Stimulated activated CD4-positive, alpha-beta T cell treated with anti-CD3 and anti-CD28 coated beads, Interleukin-12 subunit alpha, Interleukin-12 subunit beta, amount 100 ng/mL, for 4 hours (primary cell): ENCODE measurements around the gene TMEM178A.
"Not testable (repeated sequence)": the region's sequence is repeated elsewhere in the genome, so short reads cannot be mapped to it uniquely, and the experiment has no call there.

Experiments
- DNase-seq: peaks from one replicate; pipeline ENCODE4 v3.0.0-alpha.2; 2020

Gene TMEM178A

DNA sequence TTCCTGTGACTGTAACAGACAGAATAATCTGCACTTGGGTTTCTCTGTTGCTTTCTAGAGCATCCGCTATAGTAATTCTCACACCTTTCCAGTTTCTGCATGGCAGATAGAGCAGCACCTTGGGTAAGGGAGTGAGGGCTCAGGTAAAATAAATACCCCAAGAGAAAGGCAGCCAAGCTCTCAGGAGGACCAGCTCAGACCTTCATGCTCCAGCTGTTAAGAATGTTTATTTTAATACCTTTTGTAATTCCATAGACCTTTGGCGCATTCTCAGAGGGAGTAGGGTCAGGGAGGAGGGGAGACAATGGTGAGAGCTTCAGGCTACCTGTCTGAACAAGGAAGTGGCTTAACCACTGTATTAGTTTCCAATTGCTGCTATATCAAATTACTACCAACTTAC is 16.2 kb upstream of the TMEM178A start:
- DNase-seq: no peak

DNA sequence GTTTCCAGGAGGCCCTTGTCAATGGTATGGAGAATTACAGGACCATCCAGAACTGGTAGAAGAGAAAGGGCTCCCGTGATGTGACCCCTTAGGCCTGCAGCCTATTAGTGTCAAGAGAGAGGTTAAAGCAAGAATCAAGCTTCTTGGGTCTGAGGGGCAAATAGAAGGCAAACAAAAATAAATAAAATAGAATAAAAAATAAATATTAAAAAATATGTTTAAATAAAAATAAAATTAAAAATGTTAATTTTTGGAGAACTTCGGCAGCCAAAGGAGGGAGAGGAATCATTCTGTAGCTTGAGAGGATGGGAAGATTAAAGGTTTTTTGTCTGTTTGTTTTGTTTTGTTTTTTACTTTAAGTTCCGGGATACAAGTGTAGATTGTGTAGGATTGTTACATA is 15.2 kb upstream of the TMEM178A start:
- no peak for DNase-seq

DNA sequence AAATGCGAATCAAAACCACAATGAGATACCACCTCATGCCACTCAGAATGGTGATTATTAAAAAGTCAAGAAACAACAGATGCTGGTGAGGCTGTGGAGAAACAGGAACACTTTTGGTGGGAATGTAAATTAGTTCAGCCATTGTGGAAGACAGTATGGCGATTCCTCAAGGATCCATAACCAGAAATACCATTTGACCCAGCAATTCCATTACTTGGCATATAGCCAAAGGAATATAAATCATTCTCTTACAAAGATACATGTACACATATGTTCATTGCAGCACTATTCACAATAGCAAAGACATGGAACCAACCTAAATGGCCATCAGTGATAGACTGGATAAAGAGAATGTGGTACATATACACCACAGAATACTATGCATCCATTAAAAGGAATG is 9.5 kb upstream of the TMEM178A start:
- not testable (repeated sequence) for DNase-seq

DNA sequence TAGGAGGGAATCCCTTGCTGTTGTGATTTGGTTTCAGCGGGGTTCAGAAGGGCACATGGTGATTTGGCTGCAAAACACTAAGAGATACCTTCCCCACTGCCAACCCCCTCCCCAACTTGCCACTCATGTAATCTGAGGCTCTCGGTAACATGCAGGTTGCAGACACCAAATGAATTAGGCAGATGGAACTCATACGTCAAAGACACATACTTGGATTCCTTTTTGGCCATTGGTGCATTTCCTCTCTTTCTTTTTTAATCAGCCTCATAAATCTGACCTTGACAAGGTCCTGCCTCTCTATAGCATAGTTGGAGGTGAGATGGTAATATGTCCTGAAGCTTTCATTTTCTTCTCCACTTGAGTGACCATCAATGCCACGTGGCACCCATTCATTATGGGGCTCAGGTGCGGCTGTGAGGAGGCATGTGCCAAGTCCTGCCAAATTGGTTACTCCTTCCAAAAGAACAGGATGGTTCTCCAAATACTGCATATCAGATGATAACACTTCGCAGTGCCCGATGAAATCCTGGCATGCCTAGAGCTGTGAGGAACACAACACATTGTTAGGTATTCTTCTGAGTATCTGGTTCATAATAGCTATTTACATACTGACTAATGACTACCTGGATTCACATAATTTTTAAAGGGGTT is 8.3 kb upstream of the TMEM178A start:
- no peak for DNase-seq

DNA sequence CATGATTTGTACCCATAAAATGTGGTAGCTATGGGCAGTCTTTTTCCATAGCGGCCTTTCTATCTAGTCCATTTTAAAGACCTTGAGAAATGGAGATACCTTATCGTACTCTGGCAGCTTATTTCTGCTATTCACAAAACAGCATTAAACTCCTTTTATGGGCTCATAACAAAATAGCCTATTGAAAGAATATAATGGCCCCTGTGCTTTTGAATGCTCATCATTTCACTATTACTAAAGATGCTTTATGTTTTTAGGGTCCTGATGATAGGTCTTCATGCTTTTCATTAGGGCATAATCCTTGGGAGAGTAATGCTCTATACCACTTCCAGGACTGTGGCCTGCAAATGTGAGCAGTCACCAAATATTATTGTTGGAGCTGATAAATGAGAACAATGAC is 7.3 kb upstream of the TMEM178A start:
- no peak for DNase-seq

DNA sequence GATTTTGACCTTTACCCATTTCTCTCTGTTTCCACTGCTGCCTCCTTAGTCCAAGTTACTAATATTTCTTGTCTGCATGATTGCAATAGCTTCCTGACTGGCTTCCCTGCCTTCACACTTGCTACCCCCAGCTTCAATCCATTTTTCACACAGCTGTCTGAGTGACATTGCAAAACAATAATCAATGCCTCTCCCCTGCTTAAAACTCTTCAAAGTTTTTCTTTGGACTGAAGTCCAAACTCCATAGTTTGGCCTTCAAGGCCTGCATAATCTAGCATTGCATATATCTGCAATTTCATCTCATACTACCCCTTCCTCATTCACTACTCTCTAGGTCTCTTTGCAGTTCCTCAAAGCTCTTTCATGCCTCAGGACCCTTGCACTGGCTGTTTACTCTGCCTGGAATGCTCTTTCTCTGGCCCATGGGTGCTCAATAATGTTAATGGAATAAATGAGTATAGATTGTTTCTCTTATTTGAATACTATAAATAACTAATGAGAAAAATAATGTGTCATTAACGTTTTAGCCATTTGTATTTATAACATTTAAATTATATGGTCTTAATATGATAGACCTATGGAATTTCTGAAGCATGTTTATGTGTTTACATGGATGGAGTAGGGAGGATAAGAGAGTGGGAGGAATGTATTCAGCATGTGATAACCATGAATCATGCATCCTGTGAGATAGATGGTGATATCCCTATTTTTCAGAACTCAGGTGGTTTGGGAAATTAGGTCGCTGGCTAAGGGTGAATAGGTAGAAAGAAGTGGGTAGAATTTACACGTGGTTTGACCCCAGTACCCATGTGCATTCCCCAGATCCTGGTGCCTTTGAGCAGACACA is 5.7 kb upstream of the TMEM178A start:
- DNase-seq: no peak

DNA sequence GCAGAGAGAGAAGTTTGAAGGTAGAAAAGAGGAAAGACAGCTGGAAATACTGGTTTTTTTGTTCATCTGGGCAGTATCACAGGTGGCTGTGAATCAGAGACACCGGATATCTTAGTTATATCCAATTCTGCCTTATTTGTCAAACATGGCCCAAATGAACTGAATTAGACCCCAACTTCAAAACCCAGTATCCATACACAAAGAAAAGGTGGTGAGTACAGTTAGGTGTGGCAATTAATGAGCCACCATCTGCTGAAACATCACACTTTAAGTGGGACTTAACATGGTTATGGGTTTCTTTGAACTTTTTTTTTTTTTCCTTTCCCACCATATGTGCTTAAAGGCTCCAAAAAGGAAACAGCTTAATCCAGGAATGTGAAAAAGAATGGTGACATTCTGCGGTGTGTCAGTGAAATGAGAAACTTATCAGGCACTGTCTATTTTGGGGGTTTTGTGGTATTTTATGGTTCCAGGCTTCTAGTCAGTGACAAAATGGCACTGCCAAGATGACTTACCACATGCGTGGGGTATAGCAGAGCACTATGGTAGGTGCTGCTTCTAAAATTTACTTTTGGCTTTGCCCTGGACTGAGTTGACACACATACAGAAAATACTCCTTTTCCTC is 5.0 kb upstream of the TMEM178A start:
- DNase-seq: no peak

DNA sequence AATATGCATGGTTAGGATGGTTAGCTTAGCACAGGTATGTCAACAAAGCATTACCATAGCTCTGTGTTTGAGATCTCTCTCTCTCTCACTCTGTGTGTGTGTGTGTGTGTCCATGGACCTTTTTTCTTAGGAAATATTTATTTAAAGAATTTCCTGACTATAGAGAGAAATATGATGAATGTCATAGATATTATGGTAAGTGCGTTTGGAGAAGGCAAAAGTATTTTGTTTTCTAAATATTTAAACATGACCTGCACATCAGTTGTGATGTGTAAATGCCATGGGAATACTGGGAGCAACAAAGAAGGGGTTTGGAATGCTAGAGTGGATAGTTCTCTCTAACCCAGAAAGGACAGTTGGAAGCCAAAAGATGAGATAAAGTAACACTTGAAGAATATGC is 3.9 kb upstream of the TMEM178A start:
- DNase-seq: no peak

DNA sequence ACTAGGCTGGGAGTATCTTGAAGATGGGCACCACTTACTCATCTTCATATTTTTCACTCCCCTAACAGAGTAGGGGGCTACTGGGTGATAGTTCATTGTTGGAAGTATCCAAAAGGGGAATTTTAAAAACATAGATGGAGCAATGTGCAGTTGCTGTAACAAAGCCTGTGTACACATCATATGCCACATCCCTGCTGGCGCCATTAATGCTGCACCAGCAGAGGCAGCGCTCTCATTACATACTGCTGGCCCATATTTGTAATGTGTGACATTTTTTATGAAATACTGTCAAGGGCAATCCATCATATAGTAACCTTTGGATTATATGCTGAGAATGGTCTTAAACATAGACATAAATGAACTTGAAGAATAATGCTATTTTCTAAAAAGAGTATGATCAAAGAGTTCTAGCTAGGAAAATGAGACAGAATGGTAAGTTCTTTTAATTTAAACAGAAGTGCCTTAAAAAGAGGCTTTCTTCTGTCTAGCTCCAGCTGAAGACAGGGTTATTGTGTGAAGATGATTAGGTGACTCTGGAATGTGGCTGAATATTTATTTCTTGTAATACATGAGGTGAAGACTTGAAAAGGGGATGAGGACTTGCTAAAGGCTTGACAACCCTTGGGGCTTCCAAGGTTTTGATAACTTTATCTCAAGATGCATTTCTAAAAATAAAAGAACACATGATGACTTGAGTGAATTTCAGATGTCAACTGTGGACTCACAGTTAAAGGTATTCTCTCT is 2.4 kb upstream of the TMEM178A start:
- DNase-seq: no peak

DNA sequence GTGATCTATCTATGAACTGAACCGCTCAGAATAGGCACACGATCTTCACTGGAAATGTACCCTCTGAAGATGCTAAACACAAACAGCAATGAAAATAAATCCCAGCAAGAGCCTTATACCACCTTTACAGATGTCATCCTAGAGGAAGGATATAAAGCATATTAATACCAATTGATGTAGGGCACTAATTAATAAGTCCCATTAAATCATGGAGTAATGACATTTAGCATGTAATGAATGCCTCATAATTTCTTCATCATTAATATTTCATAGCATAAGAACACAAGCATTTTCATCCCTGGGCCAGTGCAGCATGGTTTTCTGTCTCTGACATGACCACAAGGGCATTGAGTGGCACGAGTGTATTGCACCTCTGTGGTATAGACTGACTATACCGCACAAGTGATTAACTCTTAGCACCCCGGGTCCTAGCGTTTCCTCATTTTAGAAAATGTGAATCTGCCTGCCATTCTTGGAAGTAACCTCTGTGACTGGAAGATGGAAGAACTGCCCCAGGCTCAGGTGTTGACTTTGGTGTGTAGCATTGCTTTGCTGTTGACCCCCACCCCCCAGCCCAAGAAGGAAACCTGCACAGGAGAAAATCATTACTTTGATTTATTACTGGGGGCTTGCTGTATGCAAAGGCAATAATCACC is 1.4 kb upstream of the TMEM178A start:
- no peak for DNase-seq

DNA sequence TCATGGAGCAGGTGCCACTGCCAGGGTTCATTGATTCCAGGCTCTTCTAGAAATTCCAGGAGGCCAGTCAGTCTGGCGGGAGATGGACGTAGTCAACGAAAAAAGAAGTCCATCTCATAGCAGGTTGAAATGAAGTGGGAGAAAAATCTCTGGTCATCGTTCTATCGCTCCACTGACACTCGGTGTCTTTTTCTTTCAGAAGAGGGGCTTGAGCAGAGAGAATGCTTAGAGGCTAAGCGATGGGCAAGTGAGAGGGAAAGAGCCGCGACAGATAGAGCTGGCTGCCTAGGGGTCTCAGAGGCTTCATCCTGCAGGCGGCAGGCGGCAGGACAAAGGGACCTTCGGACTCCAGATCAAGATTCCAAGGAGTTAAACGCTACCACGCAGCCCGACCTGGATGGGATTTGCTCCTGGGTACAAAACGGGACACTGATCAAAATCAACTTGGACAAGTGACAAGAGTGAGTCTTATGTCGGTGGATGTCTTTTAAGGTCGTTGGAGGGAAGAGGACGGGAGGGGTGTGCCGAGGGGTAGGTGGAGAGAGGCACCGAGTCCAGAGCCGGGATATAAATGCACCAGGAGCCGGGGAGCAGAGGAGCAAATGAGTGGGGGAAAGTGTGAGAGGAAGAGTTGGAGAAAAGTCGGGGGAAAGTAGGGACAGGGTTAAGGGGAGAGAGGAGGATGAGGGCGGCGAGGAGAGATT is 677 bp upstream of the TMEM178A start:
- DNase-seq: no peak

DNA sequence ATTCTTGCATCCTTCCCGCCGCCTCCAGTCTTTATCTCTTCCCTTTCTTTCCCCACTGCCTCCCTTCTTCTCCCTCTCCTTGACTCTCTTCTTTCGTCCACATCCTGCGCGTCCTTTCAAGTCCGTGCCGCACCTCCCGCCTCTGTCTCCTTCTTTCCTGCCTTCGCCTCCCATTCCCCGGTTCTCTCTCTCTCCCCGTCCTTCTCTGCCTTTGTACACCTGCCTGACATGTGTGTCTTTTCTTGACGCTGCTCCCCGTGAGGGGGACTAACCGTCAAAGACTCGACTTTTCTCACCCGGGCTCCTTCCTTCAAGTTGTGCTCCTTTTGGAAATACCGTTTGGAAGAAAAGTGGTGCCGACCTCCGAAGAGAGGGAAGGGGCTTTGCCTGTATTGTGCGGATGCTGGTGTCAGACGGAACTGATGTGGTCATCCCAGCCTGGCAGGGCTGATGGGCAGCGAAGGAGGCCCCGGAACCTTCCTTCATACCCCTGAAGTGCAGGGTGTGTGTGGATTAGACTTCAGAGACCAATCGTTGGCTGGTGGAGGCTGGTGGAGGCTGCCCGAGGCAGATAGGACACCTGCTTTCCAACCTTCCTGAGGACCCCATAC is 879 bp downstream of the TMEM178A start:
- DNase-seq: no peak

DNA sequence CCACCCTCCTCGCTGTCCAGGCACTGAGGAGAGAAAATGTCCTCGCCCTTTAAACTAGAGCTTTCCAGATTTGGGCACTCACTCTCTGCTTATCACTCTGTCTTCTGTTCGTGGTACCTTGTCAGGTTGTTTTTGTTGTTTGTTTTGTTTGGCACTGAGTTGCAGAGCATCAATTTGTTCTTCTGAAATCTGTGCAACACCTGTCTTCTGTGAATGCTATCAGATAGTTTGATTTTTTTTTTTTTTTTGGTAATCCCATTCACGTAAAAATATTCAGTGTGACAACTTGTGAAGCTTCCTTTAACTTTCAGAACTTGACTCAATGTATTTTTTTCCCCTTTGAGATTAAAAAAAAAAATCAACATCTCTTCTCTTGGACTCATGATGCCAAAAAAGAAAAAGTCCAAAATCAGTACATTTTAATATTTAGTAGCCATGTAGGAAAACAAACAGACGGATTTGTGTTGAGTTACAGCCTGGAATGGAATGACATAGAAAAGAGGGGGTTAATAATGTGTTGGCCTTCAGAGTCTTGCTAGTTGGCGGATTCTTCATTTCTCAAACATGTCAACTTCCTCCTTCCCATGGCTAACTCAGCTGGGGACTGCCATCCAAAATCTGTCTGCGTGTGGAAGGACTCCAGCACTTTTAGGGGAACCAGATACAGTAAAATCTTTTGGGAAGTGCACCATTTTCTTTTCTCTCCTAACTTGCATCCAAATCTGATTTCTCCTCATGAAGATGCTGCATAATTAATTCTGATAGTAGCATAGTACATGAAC is 1.6 kb downstream of the TMEM178A start:
- no peak for DNase-seq

DNA sequence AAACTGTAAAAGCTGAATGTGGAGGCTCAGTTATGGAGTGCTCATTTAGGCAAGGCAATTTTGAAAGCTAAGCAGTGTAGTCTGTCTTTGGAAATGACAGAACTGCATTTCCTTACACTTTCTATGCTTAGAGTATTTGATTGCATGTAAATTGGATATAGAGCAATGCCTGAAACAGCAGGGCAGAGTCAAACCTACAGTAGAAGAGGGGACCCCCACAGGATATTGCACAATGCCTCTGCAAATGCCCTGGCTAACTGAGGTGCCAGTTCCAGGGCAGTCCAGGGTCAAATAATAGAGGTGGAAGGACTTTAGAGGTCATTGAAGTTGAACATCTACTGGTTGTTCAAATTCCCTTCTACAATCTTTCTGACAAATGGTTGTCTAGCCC is 2.2 kb downstream of the TMEM178A start:
- no peak for DNase-seq

DNA sequence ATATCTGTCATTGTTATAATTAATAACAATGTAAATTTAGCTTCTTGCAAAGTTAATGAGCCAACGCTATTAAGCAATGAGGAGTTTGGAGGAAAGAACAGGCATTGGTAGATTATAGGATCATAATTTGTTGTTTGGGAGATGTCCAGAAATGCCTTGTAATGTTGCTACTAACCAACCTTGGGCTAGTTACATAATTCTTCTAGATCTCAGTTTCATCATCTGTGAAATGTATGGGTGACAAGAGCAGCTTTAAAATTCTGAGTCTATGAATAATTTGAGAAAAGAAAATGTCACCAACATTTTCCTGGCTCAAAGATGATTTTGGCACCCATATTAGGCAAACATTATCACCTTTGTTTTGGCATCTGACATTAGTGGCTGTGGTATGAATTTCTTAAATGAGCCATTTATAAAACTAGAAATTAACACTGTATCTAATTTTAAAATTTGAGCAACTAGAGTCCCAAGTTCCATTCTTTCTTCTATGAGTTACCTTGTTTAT is 2.9 kb downstream of the TMEM178A start:
- DNase-seq: no peak

DNA sequence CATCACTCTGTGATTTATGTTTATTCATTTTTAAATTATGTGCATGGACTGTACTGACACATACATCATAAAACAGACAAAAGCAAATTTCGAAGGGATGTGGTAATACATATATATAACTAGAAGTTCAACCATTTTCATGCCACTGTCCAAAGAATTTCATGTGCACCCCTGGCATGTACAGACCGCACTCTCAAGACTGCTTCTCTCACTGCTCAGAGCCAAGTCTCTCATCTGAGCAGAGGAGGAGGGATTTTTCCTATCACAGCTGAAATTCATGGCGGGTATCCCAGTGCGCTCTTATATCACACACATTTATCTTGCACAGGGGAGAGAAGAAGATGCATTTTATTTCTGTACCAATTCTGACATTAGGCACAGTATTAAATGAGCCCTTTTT is 5.9 kb downstream of the TMEM178A start:
- DNase-seq: no peak

DNA sequence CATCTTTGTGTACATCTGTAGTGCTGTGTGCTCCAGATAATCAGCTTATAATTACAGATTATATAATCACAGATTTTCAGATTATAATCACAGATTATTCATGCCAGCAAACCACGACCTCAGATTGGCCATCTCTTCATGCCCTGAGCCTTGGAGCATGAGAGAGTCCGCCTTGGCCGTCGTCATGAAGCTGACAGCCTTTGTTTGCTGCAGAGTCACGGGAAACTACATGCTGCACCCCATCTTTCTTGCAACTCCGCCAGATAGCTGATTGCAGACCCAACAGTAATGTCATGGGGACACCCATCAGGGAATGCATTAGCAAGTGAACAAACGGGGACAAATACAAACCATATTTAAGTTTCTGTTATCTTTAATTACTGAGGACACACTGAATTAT is 7.3 kb downstream of the TMEM178A start:
- DNase-seq: no peak

DNA sequence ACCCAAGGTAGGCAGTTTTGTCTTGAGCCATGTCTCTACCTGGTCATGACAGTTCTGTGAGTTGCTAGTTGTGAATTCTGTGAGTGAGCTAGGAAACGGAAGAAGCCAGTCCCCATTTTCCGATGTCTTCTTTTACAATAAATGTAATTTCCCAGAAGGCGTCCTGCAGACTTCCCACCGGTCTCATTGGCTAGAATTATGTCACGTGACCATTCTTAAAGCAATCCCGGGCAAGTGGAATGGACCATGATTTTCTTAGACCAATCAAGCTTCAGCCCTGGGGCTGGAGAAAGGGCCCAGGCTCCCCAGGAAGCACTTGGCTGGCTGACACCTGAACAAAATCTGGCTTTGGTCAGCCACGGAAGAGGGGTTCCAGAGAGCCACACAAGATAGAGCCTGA is 10.6 kb downstream of the TMEM178A start:
- no peak for DNase-seq

DNA sequence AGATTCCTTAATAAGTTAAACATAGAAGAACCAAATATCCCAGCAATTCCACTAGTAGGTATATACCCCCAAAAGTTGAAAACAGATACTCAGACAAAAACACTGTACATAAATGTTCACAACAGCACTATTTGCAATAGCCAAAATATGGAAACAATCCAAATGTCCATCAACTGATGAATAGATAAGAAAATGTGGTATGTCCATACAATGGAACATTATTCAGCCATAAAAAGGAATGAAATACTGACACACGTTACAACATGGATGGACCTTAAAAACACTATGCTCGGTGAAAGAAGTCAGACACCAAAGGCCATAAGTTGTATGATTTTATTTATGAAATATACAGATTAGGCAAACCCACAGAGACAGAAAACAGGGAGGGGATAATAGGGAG is 12.5 kb downstream of the TMEM178A start:
- DNase-seq: no peak

DNA sequence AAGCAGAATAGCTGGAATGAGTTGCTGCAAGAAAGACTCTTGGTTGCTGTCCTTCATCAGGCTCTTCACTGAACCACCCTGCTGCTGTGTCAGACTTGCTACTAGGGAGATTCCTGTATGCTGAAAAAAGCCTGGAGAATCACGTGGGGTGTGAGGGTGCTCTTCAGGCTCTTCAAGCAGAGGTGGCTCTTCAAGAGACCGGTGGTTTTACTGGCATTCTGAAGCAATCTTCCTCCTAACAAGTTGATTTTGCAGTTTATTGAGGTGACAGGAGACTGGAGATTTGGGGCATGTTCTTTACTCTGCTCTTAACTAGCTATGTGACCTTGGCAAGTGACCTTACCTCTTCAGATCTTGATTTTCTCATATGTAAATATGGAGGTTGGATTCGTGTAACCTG is 14.1 kb downstream of the TMEM178A start:
- no peak for DNase-seq
